ENCODE measurements around the gene PPP1R14C.
"Not testable (repeated sequence)": the region's sequence is repeated elsewhere in the genome, so short reads cannot be mapped to it uniquely, and the experiment has no call there.

PPP1R14C gene

DNA sequence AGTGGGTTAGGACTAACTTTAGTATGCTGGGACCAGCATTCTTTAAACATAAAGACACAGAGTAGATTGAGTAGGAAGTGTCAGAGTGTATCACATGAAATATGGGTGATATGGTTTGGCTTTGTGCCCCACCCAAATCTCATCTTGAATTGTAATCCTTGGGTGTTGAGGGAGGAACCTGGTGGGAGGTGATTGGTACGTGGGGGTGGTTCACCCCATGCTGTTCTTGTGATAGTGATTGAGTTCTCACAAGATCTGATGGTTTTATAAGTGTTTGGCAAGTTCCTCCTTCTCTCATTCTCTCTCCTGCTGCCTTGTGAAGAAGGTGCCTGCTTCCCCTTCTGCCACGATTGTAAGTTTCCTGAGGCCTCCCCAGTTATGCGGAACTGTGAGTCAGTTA lies 5.1 kb upstream of the PPP1R14C start:
- no CpG with 5 or more reads among the region's 3 CpGs for WGBS (ENCODE audit: extremely low coverage, insufficient coverage, insufficient read length)
- not testable (repeated sequence) for H4K91ac ChIP-seq (ENCODE audit: low read depth, low read length); H3K79me1 ChIP-seq (ENCODE audit: low read length); H3K4ac ChIP-seq (ENCODE audit: low read depth, low read length); H4K8ac ChIP-seq (ENCODE audit: low read depth, low read length); H2AK5ac ChIP-seq (ENCODE audit: low read length); H4K12ac ChIP-seq (ENCODE audit: low read depth, low read length); H2BK5ac ChIP-seq (ENCODE audit: low read depth, low read length, poor library complexity); H3K9me3 ChIP-seq (ENCODE audit: insufficient read depth, low read depth, low read length); DNase-seq; H3K4me1 ChIP-seq (ENCODE audit: control insufficient read depth in 1 of 2, insufficient read depth in 2 of 2, low read length in 2 of 2); H3K4me2 ChIP-seq (ENCODE audit: low read length); H3K14ac ChIP-seq (ENCODE audit: low read length); H3K27ac ChIP-seq (ENCODE audit: low read depth, low read length); H2AFZ ChIP-seq (ENCODE audit: insufficient read depth, low read length, poor library complexity); H3K23ac ChIP-seq (ENCODE audit: low read length); H2BK120ac ChIP-seq (ENCODE audit: insufficient read depth, low read length, poor library complexity); H3K36me3 ChIP-seq (ENCODE audit: control insufficient read depth in 1 of 2, insufficient read depth in 2 of 2, low read length in 2 of 2); H3K18ac ChIP-seq (ENCODE audit: low read length); H3K9ac ChIP-seq (ENCODE audit: low read length); H3K79me2 ChIP-seq (ENCODE audit: control insufficient read depth, insufficient read depth, low read length, poor library complexity); H2BK12ac ChIP-seq (ENCODE audit: low read length); H3K4me3 ChIP-seq (ENCODE audit: low read depth, low read length)
- H3K27me3 ChIP-seq (ENCODE audit: insufficient read depth, low read length) = peaks cover 22% of the 10 kb centered on the region

DNA sequence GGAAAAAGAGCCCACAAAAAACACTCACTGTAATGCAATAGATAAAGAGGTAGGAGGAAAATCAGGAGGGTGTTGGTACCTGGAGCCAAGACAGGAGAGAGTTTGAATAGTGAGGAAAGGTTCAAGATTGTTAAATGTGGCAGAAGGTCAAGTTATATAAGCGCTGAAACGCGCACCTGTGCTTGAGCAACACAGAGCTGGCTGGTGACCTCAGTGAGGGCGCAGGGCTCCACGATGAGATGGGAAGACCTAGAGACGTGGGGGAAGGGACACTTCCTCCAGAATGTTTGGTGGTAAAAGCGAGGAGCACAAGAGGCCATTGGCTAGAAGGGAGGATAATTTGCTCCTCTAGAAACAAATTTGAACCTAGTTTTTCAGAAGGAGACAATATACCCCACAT lies 4.2 kb upstream of the PPP1R14C start:
- Histone ChIP-seq H3K27ac (ENCODE audit: low read depth, low read length) (no peak overlapping the region), H3K79me1 (ENCODE audit: low read length) (no peaks in the 10 kb centered on the region), H4K8ac (ENCODE audit: low read depth, low read length) (no peak overlapping the region), H3K36me3 (ENCODE audit: control insufficient read depth in 1 of 2, insufficient read depth in 2 of 2, low read length in 2 of 2) (no peaks in the 10 kb centered on the region), H4K12ac (ENCODE audit: low read depth, low read length) (no peak overlapping the region), H4K91ac (ENCODE audit: low read depth, low read length) (no peak overlapping the region), H2BK120ac (ENCODE audit: insufficient read depth, low read length, poor library complexity) (no peak overlapping the region), H3K23ac (ENCODE audit: low read length) (no peak overlapping the region), H3K18ac (ENCODE audit: low read length) (no peak overlapping the region), H3K27me3 (ENCODE audit: insufficient read depth, low read length) (peaks cover 31% of the 10 kb centered on the region), H3K4me3 (ENCODE audit: low read depth, low read length) (no peak overlapping the region), H3K9me3 (ENCODE audit: insufficient read depth, low read depth, low read length) (peaks cover 1% of the 10 kb centered on the region), H2AFZ (ENCODE audit: insufficient read depth, low read length, poor library complexity) (no peak overlapping the region), H3K79me2 (ENCODE audit: control insufficient read depth, insufficient read depth, low read length, poor library complexity) (no peaks in the 10 kb centered on the region), H3K4ac (ENCODE audit: low read depth, low read length) (no peak overlapping the region), H3K4me1 (ENCODE audit: control insufficient read depth in 1 of 2, insufficient read depth in 2 of 2, low read length in 2 of 2) (peaks cover 5 to 8% of the 10 kb centered on the region in 2 experiments), H2AK5ac (ENCODE audit: low read length) (no peak overlapping the region), H2BK12ac (ENCODE audit: low read length) (no peak overlapping the region), H3K9ac (ENCODE audit: low read length) (no peak overlapping the region), H2BK5ac (ENCODE audit: low read depth, low read length, poor library complexity) (no peak overlapping the region), H3K4me2 (ENCODE audit: low read length) (no peak overlapping the region), H3K14ac (ENCODE audit: low read length) (no peak overlapping the region)
- DNase-seq = no peak
- WGBS (ENCODE audit: extremely low coverage, insufficient coverage, insufficient read length) = no CpG with 5 or more reads among the region's 7 CpGs

DNA sequence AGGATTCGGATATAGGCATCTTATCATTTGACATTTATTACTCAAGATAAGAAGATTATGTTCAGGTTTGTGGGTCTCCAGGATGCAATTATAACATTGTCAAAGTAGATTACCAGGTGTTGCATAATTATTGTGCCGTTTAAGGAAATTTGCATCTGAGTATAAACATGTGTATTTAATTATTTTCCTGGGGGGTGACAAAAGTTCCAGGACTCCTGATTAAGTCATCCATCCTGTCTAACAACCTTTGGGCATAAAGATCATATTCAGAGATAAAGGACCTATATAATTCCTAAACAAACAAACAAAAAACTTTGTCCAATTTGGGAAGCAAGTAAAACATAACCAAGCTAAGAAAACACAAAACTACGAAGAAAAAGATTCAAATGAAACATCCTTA lies 3.3 kb upstream of the PPP1R14C start:
- Histone ChIP-seq H2BK12ac (ENCODE audit: low read length) (no peak overlapping the region), H3K9me3 (ENCODE audit: insufficient read depth, low read depth, low read length) (peaks cover 4% of the 10 kb centered on the region), H3K18ac (ENCODE audit: low read length) (no peak overlapping the region), H4K8ac (ENCODE audit: low read depth, low read length) (no peak overlapping the region), H2BK120ac (ENCODE audit: insufficient read depth, low read length, poor library complexity) (no peak overlapping the region), H3K36me3 (ENCODE audit: control insufficient read depth in 1 of 2, insufficient read depth in 2 of 2, low read length in 2 of 2) (no peaks in the 10 kb centered on the region), H2AK5ac (ENCODE audit: low read length) (no peak overlapping the region), H2AFZ (ENCODE audit: insufficient read depth, low read length, poor library complexity) (no peak overlapping the region), H3K9ac (ENCODE audit: low read length) (no peak overlapping the region), H3K23ac (ENCODE audit: low read length) (no peak overlapping the region), H2BK5ac (ENCODE audit: low read depth, low read length, poor library complexity) (no peak overlapping the region), H3K4me1 (ENCODE audit: control insufficient read depth in 1 of 2, insufficient read depth in 2 of 2, low read length in 2 of 2) (peaks cover 5 to 8% of the 10 kb centered on the region in 2 experiments), H3K4me2 (ENCODE audit: low read length) (no peak overlapping the region), H3K4ac (ENCODE audit: low read depth, low read length) (no peak overlapping the region), H3K14ac (ENCODE audit: low read length) (no peak overlapping the region), H3K79me2 (ENCODE audit: control insufficient read depth, insufficient read depth, low read length, poor library complexity) (no peaks in the 10 kb centered on the region), H3K4me3 (ENCODE audit: low read depth, low read length) (no peak overlapping the region), H4K12ac (ENCODE audit: low read depth, low read length) (no peak overlapping the region), H3K27ac (ENCODE audit: low read depth, low read length) (no peak overlapping the region), H3K27me3 (ENCODE audit: insufficient read depth, low read length) (peaks cover 40% of the 10 kb centered on the region), H3K79me1 (ENCODE audit: low read length) (no peaks in the 10 kb centered on the region), H4K91ac (ENCODE audit: low read depth, low read length) (no peak overlapping the region)
- no peak for DNase-seq
- no CpG with 5 or more reads among the region's 3 CpGs for WGBS (ENCODE audit: extremely low coverage, insufficient coverage, insufficient read length)

DNA sequence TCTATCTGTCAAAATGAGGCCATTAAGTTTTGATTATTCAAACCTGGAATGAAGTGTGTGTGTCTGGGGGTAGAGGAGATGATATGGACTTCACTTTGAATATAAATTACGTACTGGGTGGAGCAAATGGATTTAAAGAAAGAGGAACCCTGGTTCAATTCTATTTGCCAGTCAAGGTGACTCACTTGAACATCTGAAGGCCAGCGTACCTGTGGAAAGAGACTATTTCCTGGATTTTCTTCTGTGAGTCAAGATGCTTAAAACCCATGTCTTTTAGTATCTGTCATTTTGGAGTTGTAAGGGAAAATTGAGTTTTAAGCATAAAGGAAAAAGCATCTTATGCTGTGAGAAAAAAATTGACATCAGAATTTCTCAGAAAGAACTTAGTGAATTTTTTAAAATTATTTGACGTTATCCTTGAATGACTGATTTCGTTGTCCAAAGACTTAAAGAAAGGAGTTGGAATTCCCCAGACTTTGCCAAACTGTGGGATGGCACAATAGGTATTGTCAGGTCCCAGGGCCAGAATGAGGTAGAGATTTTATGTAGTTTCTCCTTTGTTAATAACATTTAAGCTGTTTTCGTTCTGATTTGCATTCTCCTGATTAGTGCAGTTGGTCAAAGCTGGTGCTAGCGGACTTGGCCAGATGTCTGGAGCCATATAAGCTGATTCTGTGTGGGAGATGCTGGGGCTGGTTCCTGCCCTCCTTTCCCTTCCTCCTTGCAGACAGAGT lies 2.4 kb upstream of the PPP1R14C start:
- Histone ChIP-seq H4K12ac (ENCODE audit: low read depth, low read length) (no peak overlapping the region), H4K91ac (ENCODE audit: low read depth, low read length) (no peak overlapping the region), H3K79me2 (ENCODE audit: control insufficient read depth, insufficient read depth, low read length, poor library complexity) (no peaks in the 10 kb centered on the region), H2AFZ (ENCODE audit: insufficient read depth, low read length, poor library complexity) (no peak overlapping the region), H3K27me3 (ENCODE audit: insufficient read depth, low read length) (peaks cover 40% of the 10 kb centered on the region), H3K14ac (ENCODE audit: low read length) (no peak overlapping the region), H3K4me1 (ENCODE audit: control insufficient read depth in 1 of 2, insufficient read depth in 2 of 2, low read length in 2 of 2) (peaks cover 5 to 8% of the 10 kb centered on the region in 2 experiments), H3K23ac (ENCODE audit: low read length) (no peak overlapping the region), H4K8ac (ENCODE audit: low read depth, low read length) (no peak overlapping the region), H3K4ac (ENCODE audit: low read depth, low read length) (no peak overlapping the region), H3K9ac (ENCODE audit: low read length) (no peak overlapping the region), H3K9me3 (ENCODE audit: insufficient read depth, low read depth, low read length) (peaks cover 4% of the 10 kb centered on the region), H3K18ac (ENCODE audit: low read length) (no peak overlapping the region), H2BK12ac (ENCODE audit: low read length) (no peak overlapping the region), H2BK120ac (ENCODE audit: insufficient read depth, low read length, poor library complexity) (no peak overlapping the region), H2AK5ac (ENCODE audit: low read length) (no peak overlapping the region), H2BK5ac (ENCODE audit: low read depth, low read length, poor library complexity) (no peak overlapping the region), H3K4me3 (ENCODE audit: low read depth, low read length) (no peak overlapping the region), H3K4me2 (ENCODE audit: low read length) (no peak overlapping the region), H3K36me3 (ENCODE audit: control insufficient read depth in 1 of 2, insufficient read depth in 2 of 2, low read length in 2 of 2) (no peaks in the 10 kb centered on the region), H3K79me1 (ENCODE audit: low read length) (no peaks in the 10 kb centered on the region), H3K27ac (ENCODE audit: low read depth, low read length) (no peak overlapping the region)
- WGBS (ENCODE audit: extremely low coverage, insufficient coverage, insufficient read length) = no CpG with 5 or more reads among the region's 6 CpGs
- no peak for DNase-seq
